HepG2 (cell line): ENCODE results near the gene CNTFR. TPM values are rescaled to one million over a fixed set of nuclear protein-coding genes. Genes with fewer than 3 reads are reported as not detected.

Source experiments
- ATAC-seq: fragments of 200-7000 bp; cut with Tn5 transposase; 3 replicates; pipeline ENCODE4 v1.9.1; 2020; ENCODE audit warnings: mild to moderate bottlenecking, moderate library complexity
- BruUV-seq: library from RNA; stranded (reverse); fragments of 400-500 nt; replicated peaks from 2 replicates; lab custom pipeline; 2021; lab: Mats Ljungman, UMichigan
- CTCF ChIA-PET: fragments of 300-600 bp; formaldehyde crosslinking; extraction: SDS; loops from one replicate; lab custom pipeline; 2021; ENCODE audit warnings: low total read pairs, inconsistent platforms, low intra/inter-chr PET ratio; lab: Yijun Ruan, JAX
- POLR2A ChIA-PET: fragments of 350-600 bp; sonication (Branson Sonifier 250); formaldehyde crosslinking; loops from one replicate; lab custom pipeline; 2020; ENCODE audit warnings: antibody characterized with exemption, inconsistent platforms; lab: Yijun Ruan, JAX
- DNase-seq: peaks from one replicate; pipeline ENCODE4 v3.0.0-alpha.2; 2015; ENCODE audit warnings: low spot score
- FAIRE-seq: peaks from 3 replicates; lab custom pipeline; 2011; peaks lifted over from hg19 to GRCh38; lab: Jason Lieb, UNC
- H2AFZ ChIP-seq: one replicate; pipeline ENCODE4 v1.6.1; 2011; ENCODE audit warnings: low read length, inconsistent platforms
- H3K27ac ChIP-seq: fragments of 300-600 bp; 3 replicates; pipeline ENCODE4 v1.8.0; 2011; ENCODE audit warnings: mixed run types, mild to moderate bottlenecking, mixed read lengths, low read length, inconsistent platforms; ENCODE audit not compliant: insufficient read depth; ENCODE audit errors: extremely low read length
- H3K27me3 ChIP-seq, 2 experiments: fragments of 200-600 bp in 1 of 2; 2 replicates in 1 of 2; 3 replicates in 1 of 2; pipeline versions ENCODE4 v1.6.0 to v1.8.0; 2011; ENCODE audit warnings: low read length in 2 of 2, mild to moderate bottlenecking in 2 of 2, moderate library complexity in 2 of 2, inconsistent platforms in 1 of 2; ENCODE audit not compliant: insufficient read depth in 2 of 2, control insufficient read depth in 1 of 2
- H3K36me3 ChIP-seq, 2 experiments: fragments of 200-600 bp in 1 of 2; replicated peaks in 1 of 2; 2 replicates in 1 of 2; 3 replicates in 1 of 2; pipeline versions ENCODE4 v1.5.1 to v1.8.0; 2011; ENCODE audit warnings: low read length in 2 of 2, inconsistent platforms in 1 of 2; ENCODE audit not compliant: insufficient read depth in 2 of 2, control insufficient read depth in 1 of 2
- H3K4me1 ChIP-seq: 2 replicates; pipeline ENCODE4 v1.5.1; 2012; ENCODE audit warnings: low read length, inconsistent platforms; ENCODE audit not compliant: insufficient read depth
- H3K4me2 ChIP-seq: 2 replicates; pipeline ENCODE4 v1.6.0; 2011; ENCODE audit warnings: low read depth, low read length, inconsistent platforms
- H3K4me3 ChIP-seq, 3 experiments: fragments of 200-600 bp in 1 of 3; sonication (generic), shearing (Covaris generic) in 1 of 3; replicated peaks in 1 of 3; 2 replicates each; pipeline ENCODE4 v1.5.1; 2011 to 2016; ENCODE audit warnings: low read length in 3 of 3, inconsistent platforms in 2 of 3, low read depth in 2 of 3, mild to moderate bottlenecking in 2 of 3, control low read depth in 1 of 3, mixed read lengths in 1 of 3; ENCODE audit not compliant: insufficient read depth in 1 of 3
- H3K79me2 ChIP-seq: one replicate; pipeline ENCODE4 v1.6.1; 2011; ENCODE audit warnings: low read length, inconsistent platforms; ENCODE audit not compliant: insufficient read depth
- H3K9ac ChIP-seq: 2 replicates; pipeline ENCODE4 v1.6.0; 2011; ENCODE audit warnings: mild to moderate bottlenecking, low read depth, low read length, inconsistent platforms; ENCODE audit not compliant: insufficient read depth
- H3K9me3 ChIP-seq: 2 replicates; pipeline ENCODE4 v1.5.1; 2012; ENCODE audit warnings: mild to moderate bottlenecking, low read length
- H4K20me1 ChIP-seq: 2 replicates; pipeline ENCODE4 v1.6.0; 2011; ENCODE audit warnings: inconsistent platforms, mild to moderate bottlenecking, low read length, moderate library complexity; ENCODE audit not compliant: insufficient read depth
- AGO1 ChIP-seq: fragments of 200-400 bp; formaldehyde crosslinking; IDR thresholded peaks from 2 replicates; pipeline ENCODE4 v1.6.1; 2017; ENCODE audit warnings: mild to moderate bottlenecking, low read depth, low read length, moderate library complexity; ENCODE audit not compliant: poor library complexity, severe bottlenecking
- ARNT2 ChIP-seq: sonication (generic); formaldehyde crosslinking; IDR thresholded peaks from 2 replicates; pipeline ENCODE4 v1.8.0; 2022; ENCODE audit warnings: mild to moderate bottlenecking, low read depth, missing genetic modification reagents, moderate library complexity
- BORCS8-MEF2B ChIP-seq: sonication (generic); formaldehyde crosslinking; IDR thresholded peaks from 2 replicates; pipeline ENCODE4 v1.8.0; 2022; ENCODE audit warnings: mild to moderate bottlenecking, missing genetic modification reagents
- HNRNPK ChIP-seq: fragments of 200-400 bp; formaldehyde crosslinking; IDR thresholded peaks from 2 replicates; pipeline ENCODE4 v1.6.1; 2018; ENCODE audit warnings: low read length, low read depth, moderate library complexity, mild to moderate bottlenecking; ENCODE audit not compliant: poor library complexity, severe bottlenecking
- HNRNPLL ChIP-seq: fragments of 200-400 bp; formaldehyde crosslinking; IDR thresholded peaks from 2 replicates; pipeline ENCODE4 v1.6.1; 2017; ENCODE audit warnings: mild to moderate bottlenecking, low read depth, low read length; ENCODE audit not compliant: poor library complexity, severe bottlenecking
- MZF1 ChIP-seq: sonication (generic); formaldehyde crosslinking; IDR thresholded peaks from 2 replicates; pipeline ENCODE4 v1.8.1; 2023; ENCODE audit warnings: mild to moderate bottlenecking, missing genetic modification reagents, borderline replicate concordance
- PAX8 ChIP-seq: sonication (generic); formaldehyde crosslinking; IDR thresholded peaks from 2 replicates; pipeline ENCODE4 v1.8.0; 2022; ENCODE audit warnings: mild to moderate bottlenecking, missing genetic modification reagents, borderline replicate concordance
- SMARCC2 ChIP-seq: fragments of 450-650 bp; IDR thresholded peaks from 2 replicates; pipeline ENCODE4 v1.6.1; 2017; ENCODE audit warnings: antibody characterized with exemption, mild to moderate bottlenecking
- SUZ12 ChIP-seq: fragments of 150-350 bp; IDR thresholded peaks from 2 replicates; pipeline ENCODE4 v1.6.1; 2014; ENCODE audit warnings: low read depth, low read length
- ZFP82 ChIP-seq: sonication (generic); formaldehyde crosslinking; IDR thresholded peaks from 2 replicates; pipeline ENCODE4 v1.5.1; 2020; ENCODE audit warnings: mild to moderate bottlenecking, missing genetic modification reagents, borderline replicate concordance
- ZNF101 ChIP-seq: sonication (generic); formaldehyde crosslinking; IDR thresholded peaks from 2 replicates; pipeline ENCODE4 v1.4.0; 2020; ENCODE audit warnings: mild to moderate bottlenecking, low read depth, missing genetic modification reagents, borderline replicate concordance
- ZNF256 ChIP-seq: sonication (generic); formaldehyde crosslinking; conservative IDR thresholded peaks from 2 replicates; pipeline ENCODE4 v1.4.0; 2020; ENCODE audit warnings: missing genetic modification reagents
- ZNF678 ChIP-seq: sonication (generic); formaldehyde crosslinking; IDR thresholded peaks from 2 replicates; pipeline ENCODE4 v1.4.0; 2020; ENCODE audit warnings: mild to moderate bottlenecking, missing genetic modification reagents
- ZNF83 ChIP-seq: sonication (generic); formaldehyde crosslinking; IDR thresholded peaks from 2 replicates; pipeline ENCODE4 v1.4.0; 2020; ENCODE audit warnings: missing genetic modification reagents, mild to moderate bottlenecking, borderline replicate concordance
- ZNF841 ChIP-seq: sonication (generic); formaldehyde crosslinking; IDR thresholded peaks from 2 replicates; pipeline ENCODE4 v1.8.1; 2023; ENCODE audit warnings: missing genetic modification reagents, borderline replicate concordance
- ZNF883 ChIP-seq: sonication (generic); formaldehyde crosslinking; IDR thresholded peaks from 2 replicates; pipeline ENCODE4 v1.5.1; 2020; ENCODE audit warnings: mild to moderate bottlenecking, missing genetic modification reagents; ENCODE audit errors: not compliant biosample characterization
- WGBS: methylation state at CpG from one replicate; pipeline ENCODE4 v1.1.6; 2017; ENCODE audit warnings: low lambda C conversion rate; 5-methylcytosine and 5-hydroxymethylcytosine counted together
- in situ Hi-C: cut with HindIII; loops from 2 replicates; pipeline ENCODE4 v1.10.0; 2017; ENCODE audit warnings: low pct_unique_long_range_greater_than_20kb; ENCODE audit not compliant: extremely low pct_ligation_motif_present
- intact Hi-C: fragments of 100-400 bp; cut with micrococcal nuclease; formaldehyde crosslinking; loops from one replicate; pipeline ENCODE4 v1.10.0; 2022; ENCODE audit not compliant: unreplicated experiment
- polyA plus RNA-seq, 8 experiments: library from polyadenylated mRNA; depleted of rRNA in 3 of 8; stranded (reverse) in 7 of 8; unstranded in 1 of 8; fragments of >200 nt; fragmentation: Illumina TruSeq in 4 of 8; extraction: Trizol in 4 of 8; gene quantifications; 2 replicates each; pipeline versions ENCODE4 v1.2.1 to v1.2.3, GENCODE V29; 2011 to 2016; ENCODE audit warnings: low read depth in 4 of 8, missing spikeins in 1 of 8, mixed read lengths in 1 of 8; ENCODE audit not compliant: insufficient read depth in 1 of 8
- total RNA-seq, 5 experiments: library from RNA; depleted of rRNA; stranded (reverse); fragments of >200 nt; fragmentation: Illumina TruSeq; extraction: Trizol; gene quantifications; 2 replicates each; pipeline ENCODE4 v1.2.3, GENCODE V29; 2016; ENCODE audit warnings: low read depth in 1 of 5
- TF ChIP-seq, protein P1 (sequence below): IDR thresholded peaks from 2 replicates; pipeline ENCODE4 v1.6.1; 2016; ENCODE audit warnings: missing biosample characterization, missing genetic modification reagents, low read depth
- TF ChIP-seq, protein P2 (sequence below): sonication (generic); formaldehyde crosslinking; IDR thresholded peaks from 2 replicates; pipeline ENCODE4 v1.5.0; 2020; ENCODE audit warnings: mild to moderate bottlenecking, missing genetic modification reagents, borderline replicate concordance

Gene CNTFR
- total and polyA plus RNA-seq, 2 of the 13 experiments (the other 11 are each of a cell fraction or from before 2014, with no cell fraction given): not detected

DNA sequence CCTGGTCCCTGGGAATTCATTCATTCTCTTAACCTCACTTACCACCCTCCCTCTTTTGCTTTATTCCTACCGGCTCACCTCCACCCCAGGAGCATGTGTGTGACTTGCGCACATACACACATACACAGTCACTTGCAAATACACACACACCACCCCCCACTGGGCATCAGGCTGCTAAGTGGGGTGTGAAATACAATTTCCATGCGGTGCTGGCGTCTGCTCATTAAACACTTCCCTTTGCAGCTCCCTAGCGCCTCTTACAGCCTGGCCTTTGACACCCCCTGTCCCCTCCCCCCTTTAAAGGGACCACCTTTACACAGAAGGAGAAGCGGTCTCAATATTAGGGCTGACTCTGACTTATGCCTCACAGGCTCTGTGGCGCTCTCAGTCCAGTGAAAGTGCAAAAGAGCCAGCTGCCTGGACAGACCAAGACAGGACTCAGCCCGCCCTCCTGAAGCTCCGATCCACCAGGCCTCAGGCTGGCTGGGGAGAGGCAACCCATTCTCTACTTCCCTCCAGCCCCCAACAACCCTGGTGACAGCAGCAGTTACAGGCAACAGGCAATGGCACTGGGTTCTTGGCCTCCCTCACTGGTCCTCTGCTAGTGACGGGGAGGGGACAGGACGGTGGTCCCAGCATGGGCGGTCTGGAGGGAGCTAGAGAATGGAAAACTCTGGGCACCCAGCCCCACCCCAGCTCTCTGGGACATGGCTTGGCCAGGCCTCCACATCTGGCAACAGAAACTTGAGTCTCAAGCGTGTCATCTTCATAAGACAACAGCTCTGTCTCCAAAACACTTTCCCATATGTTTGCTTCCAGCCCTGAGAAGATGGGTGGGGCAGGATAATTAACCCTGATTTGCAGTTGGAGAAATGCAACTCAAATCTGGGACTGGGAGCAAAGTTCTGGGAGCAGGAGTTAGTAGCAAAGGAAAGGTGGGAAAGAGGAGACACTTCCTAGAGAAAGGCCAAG, 78.7 kb downstream of the CNTFR start:
- TF ChIP-seq MZF1 (CRISPR knock-in tag): no peak
- no peak for TF ChIP-seq SMARCC2
- TF ChIP-seq HNRNPLL: no peak
- no peak for TF ChIP-seq ARNT2 (CRISPR knock-in tag)
- TF ChIP-seq ZNF256 (CRISPR knock-in tag): no peak
- no peak for TF ChIP-seq ZNF101 (CRISPR knock-in tag)
- TF ChIP-seq ZNF841: no peak
- TF ChIP-seq ZFP82 (CRISPR knock-in tag): no peak
- TF ChIP-seq, protein P1, sequence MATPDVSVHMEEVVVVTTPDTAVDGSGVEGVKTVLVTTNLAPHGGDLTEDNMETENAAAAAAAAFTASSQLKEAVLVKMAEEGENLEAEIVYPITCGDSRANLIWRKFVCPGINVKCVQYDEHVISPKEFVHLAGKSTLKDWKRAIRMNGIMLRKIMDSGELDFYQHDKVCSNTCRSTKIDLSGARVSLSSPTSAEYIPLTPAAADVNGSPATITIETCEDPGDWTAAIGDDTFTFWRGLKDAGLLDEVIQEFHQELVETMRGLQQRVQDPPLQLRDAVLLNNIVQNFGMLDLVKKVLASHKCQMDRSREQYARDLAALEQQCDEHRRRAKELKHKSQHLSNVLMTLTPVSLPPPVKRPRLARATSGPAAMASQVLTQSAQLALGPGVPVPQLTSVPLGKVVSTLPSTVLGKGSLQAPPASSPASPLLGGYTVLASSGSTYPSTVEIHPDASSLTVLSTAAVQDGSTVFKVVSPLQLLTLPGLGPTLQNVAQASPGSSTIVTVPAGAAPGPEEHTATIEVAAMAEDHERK: no peak
- TF ChIP-seq AGO1: no peak
- no peak for TF ChIP-seq ZNF883
- TF ChIP-seq PAX8 (CRISPR knock-in tag): no peak
- TF ChIP-seq HNRNPK: no peak
- TF ChIP-seq, protein P2, sequence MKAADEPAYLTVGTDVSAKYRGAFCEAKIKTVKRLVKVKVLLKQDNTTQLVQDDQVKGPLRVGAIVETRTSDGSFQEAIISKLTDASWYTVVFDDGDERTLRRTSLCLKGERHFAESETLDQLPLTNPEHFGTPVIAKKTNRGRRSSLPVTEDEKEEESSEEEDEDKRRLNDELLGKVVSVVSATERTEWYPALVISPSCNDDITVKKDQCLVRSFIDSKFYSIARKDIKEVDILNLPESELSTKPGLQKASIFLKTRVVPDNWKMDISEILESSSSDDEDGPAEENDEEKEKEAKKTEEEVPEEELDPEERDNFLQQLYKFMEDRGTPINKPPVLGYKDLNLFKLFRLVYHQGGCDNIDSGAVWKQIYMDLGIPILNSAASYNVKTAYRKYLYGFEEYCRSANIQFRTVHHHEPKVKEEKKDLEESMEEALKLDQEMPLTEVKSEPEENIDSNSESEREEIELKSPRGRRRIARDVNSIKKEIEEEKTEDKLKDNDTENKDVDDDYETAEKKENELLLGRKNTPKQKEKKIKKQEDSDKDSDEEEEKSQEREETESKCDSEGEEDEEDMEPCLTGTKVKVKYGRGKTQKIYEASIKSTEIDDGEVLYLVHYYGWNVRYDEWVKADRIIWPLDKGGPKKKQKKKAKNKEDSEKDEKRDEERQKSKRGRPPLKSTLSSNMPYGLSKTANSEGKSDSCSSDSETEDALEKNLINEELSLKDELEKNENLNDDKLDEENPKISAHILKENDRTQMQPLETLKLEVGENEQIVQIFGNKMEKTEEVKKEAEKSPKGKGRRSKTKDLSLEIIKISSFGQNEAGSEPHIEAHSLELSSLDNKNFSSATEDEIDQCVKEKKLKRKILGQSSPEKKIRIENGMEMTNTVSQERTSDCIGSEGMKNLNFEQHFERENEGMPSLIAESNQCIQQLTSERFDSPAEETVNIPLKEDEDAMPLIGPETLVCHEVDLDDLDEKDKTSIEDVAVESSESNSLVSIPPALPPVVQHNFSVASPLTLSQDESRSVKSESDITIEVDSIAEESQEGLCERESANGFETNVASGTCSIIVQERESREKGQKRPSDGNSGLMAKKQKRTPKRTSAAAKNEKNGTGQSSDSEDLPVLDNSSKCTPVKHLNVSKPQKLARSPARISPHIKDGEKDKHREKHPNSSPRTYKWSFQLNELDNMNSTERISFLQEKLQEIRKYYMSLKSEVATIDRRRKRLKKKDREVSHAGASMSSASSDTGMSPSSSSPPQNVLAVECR: no peak
- no peak for TF ChIP-seq ZNF678
- TF ChIP-seq ZNF83 (CRISPR knock-in tag): no peak
- no peak for TF ChIP-seq BORCS8-MEF2B (CRISPR knock-in tag)
- TF ChIP-seq SUZ12: no peak
- Histone ChIP-seq H3K4me3 (no peak overlapping the region), H3K27me3 (peaks cover 6 to 38% of the 10 kb centered on the region in 2 experiments; a peak in 3 of 5 replicates), H3K9me3 (no peaks in the 10 kb centered on the region), H4K20me1 (no peaks in the 10 kb centered on the region), H3K27ac (no peak overlapping the region), H3K79me2 (no peaks in the 10 kb centered on the region), H2AFZ (no peak overlapping the region), H3K4me2 (no peak overlapping the region), H3K4me1 (peaks cover 16% of the 10 kb centered on the region), H3K9ac (no peak overlapping the region), H3K36me3 (no peaks in the 10 kb centered on the region)
- intact Hi-C loops: loop anchor here (1.0 kb wide), 1 partner anchor 9 kb away; no protein-coding TSS in a partner anchor
- no TSS peak for BruUV-seq
- FAIRE-seq (no peak), ATAC-seq (no peak), DNase-seq (no peak)
- ChIA-PET CTCF (no interaction called here), POLR2A (no interaction called here)
- in situ Hi-C loops: no loop called here
- WGBS: 35% methylated on average over 13 of the region's 13 CpGs
